ENCODE results near the gene CHTOP.

CHTOP gene

DNA sequence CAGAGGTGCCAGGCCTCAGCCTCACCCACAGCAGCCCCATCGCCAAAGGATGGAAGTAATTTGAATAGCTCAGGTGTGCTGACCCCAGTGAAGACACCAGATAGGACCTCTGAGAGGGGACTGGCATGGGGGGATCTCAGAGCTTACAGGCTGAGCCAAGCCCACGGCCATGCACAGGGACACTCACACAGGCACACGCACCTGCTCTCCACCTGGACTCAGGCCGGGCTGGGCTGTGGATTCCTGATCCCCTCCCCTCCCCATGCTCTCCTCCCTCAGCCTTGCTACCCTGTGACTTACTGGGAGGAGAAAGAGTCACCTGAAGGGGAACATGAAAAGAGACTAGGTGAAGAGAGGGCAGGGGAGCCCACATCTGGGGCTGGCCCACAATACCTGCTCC lies 59.6 kb downstream of the CHTOP start:
- DNase-seq, result no peak

Measured in CD4-positive, alpha-beta T cell treated with Interleukin-1 beta for 1 hour (primary cell).